ENCODE measurements around the gene NDST1. TPM values are rescaled to one million over a fixed set of nuclear protein-coding genes. Genes with fewer than 3 reads are reported as not detected.

NDST1 gene
- polyA plus RNA-seq, 3 donors = 51.9 to 65.6 (median 55.3) TPM

DNA sequence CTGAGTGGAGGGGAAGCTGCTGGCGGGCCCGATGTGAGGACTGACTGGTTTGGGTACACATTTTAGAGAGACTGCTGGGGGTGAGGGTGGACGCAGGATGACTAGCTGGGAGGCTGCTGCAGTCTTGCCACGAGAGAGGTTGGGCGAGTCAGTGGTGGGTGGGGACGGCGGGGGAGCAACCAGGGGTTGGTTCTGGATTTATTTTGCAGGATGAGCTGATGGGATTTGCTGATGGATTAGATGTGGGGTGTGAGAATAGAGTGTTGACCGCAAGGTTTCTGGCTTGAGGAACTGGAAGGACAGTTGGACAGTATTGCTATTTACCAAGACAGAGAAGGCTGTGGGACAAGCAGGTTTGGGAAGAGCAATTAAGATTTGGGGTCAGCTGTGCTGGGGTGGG, 5.8 kb upstream of the NDST1 start:
- no peak for DNase-seq (ENCODE audit: extremely low read depth in 1 of 11, low read depth in 9 of 11, low spot score in 4 of 11)

DNA sequence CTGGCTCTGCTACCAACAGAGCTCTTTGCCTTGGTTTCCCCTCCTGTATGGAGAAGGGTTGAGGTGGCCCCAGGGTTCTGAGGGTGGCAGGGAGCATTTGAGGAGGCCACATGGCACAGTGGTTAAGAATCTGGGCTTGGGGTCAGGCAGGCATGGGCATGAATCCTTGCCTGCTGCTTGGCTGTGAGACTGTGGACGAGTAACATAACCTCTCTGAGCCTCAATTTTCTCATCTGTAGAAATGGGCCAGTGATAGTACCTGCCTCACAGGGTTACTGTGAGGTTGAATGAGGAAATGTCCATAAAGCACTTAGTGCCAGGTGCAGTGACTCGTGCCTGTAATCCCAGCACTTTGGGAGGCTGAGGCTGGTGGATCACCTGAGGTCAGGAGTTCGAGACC, 5.1 kb upstream of the NDST1 start:
- no peak for DNase-seq (ENCODE audit: extremely low read depth in 1 of 11, low read depth in 9 of 11, low spot score in 4 of 11)

DNA sequence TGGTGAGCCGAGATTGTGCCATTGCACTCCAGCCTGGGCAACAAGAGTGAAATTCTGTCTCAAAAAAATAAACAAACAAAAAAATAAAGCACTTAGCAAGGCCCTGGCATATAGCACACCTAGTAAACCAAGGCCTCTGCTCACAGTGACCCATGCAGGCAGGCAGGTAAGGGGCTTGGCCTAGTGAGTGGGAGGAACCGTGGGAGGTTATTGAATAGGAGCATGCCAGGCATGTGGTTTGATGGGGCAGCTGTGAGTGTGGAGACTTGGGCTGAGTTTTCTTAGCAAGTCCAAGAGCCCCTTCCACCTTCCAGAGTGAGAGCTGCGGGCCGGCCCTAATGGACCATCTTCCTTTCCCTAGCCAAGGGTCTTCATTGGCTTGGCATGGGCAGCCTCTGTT, 4.5 kb upstream of the NDST1 start:
- no peak for DNase-seq (ENCODE audit: extremely low read depth in 1 of 11, low read depth in 9 of 11, low spot score in 4 of 11)

DNA sequence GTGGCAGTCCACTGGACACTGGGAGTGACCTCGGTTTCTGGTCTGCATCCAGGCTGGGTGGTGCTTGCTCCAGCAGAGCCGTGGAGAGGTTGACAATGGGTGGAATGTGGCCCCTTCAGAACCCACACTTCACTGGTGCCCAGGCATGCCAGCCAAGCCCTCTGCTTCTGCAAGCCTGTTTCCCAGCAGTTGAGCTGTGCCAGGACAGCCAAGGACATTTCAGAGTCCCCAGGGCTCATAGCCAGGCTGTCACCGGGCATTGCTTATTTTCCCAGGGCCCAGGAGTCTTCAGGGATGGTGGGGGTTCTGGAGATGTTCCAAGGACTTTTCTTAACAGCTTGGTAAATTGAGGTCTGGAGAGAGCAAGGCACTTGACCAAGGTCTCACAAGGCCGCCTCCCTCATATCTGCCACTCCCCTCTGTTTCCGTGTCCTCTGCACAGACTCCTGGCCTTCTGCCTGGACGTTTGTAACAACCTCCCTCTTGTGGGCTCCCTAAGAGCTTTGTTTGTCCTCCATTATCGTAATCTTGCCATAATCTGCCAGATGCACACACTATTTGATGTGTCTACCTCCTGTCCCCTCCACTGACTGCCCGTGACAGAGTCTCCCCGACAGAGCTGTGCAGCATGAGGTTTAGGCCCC, 3.8 kb upstream of the NDST1 start:
- DNase-seq (ENCODE audit: extremely low read depth in 1 of 11, low read depth in 9 of 11, low spot score in 4 of 11) = no peak

DNA sequence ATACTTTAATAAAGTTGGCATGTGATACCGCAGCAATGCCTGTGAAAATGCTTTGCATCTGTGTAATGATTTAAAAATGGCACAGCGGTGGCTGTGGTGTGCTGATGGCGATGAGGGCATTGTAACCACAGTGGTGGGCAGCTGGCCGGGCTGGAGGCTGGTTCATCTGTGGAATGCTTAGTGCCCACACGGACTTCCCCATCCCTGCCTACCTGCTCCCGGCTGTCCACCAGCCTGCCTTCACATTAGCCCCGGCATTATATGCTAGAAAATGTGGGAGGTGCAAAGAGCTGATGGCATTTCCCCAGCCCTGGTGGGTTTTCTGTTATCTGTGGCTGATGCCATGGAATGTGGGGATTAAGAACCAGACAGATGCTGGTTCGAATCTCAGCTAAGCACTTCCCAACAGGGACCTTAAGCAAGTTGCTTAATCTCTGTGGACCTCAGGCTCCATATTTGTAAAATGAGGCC, 2.9 kb upstream of the NDST1 start:
- no peak for DNase-seq (ENCODE audit: extremely low read depth in 1 of 11, low read depth in 9 of 11, low spot score in 4 of 11)

DNA sequence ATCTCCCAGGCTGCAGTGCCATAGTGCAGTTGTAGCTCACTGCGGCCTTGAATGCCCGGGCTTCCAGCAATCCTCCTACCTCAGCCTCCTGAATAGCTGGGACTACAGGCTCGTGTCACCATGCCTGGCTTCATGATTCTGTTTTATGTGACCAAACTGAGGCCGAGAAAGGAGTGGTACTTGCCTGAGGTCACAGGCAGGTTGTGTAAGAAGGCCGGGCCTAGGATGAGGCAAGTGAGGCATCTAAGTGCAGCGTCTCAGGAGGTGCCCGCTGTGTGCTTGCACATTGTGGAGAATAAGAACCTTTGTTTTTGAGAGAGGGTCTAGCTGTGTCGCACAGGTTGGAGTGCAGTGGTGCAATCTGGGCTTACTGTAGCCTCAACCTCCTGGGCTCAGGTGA, 2.1 kb upstream of the NDST1 start:
- DNase-seq (ENCODE audit: extremely low read depth in 1 of 11, low read depth in 9 of 11, low spot score in 4 of 11) = no peak

DNA sequence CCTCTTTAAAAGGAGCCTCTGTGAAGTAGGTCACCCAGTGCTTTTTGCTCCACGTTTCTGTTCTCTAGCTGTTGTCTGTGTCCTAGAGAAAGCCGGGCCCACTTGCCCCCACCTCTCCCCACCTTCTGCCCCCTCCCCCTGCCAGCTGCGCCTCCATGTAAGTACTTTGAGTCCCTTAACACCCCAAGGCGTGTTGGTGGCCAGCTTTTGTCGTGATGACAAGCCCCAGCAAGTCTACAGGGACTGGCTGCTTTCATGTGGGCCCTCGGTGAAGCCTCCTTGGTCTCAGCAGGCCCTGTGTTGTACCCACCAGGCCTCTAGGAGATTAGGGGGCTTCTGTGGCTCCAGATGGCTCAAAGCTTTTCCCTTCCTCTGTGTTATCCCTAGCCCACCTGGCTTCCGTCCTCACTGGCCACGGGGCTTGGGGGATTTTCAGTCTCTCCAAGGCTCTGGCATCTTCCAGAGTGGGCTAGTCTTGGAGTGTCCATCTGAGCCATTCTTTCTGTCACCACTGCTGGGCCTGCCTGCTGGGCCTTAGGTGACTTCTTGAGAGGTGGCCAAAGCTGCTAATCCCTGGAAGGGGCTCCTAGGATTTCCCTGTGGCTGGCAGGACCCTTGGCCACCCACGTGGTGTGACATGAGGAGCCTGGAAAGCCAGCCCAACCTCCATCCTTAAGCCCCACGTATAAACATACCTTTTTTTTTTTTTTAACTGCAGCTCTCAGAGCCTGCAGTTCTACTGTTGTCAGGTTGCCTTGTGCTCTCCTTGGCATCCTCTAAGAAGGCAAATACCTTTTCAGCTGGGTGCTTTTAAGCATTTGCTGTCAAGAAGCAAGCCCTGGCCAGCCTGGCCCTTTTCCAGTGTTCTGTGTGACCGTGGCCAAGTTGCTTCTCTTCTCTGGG, 1.1 kb upstream of the NDST1 start:
- no peak for DNase-seq (ENCODE audit: extremely low read depth in 1 of 11, low read depth in 9 of 11, low spot score in 4 of 11)

DNA sequence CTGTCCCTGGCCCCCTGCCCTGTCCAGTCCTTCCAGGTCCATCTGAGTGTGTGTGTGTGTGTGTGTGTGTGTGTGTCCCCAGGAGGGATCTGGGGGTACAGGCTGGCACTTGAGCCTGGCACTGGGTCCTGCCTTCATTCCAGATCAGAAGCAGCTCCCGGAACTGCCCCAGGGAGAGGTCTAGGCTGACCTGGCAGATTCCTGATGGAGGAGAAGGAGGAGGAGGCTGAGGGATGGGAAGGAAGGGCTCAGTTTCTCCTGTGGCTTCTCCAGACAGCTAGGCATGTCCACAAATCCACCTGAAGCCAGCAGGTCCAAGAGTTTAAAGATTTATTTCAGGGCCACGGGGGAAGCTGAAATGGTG, 328 bp downstream of the NDST1 start:
- no peak for DNase-seq (ENCODE audit: extremely low read depth in 1 of 11, low read depth in 9 of 11, low spot score in 4 of 11)

DNA sequence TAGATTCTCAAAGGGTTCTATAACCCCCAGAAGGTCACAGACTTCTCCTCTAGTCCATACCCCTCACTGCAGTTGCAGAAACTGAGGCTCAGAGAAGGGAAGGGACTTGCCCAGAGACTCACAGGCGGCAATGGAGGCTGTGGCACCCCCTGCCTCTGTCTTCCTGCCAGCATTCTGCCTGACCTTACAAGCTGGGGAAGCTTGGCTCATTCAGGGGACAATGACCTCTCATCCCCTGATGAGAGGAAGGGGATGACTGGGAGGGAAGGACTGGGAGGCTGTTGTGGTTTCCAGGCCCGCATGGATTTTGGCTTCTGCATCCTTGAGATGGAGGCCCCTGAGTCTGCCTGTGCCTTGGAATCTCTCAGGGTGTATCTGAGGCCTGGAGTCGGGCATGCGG, 897 bp downstream of the NDST1 start:
- DNase-seq (ENCODE audit: extremely low read depth in 1 of 11, low read depth in 9 of 11, low spot score in 4 of 11) = no peak

DNA sequence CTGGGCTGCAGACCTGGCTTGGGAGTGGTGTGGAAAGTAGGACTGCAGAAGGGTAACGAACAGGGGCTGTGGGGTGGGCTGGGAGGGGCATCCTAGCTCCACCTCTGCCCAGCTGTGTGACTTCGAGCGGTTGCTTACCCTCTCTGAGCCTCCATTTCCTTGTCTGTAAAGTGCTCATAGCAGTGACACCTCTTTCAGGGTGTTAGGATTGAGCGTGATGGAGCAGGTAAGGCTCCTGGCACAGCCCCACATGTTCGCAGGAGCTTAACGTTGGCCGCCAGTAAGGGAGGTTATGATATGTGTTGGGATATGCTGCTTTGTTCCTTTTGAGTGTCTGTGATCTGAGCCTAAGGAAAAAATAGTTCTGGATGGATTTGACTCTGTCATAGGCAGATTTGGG, 2.1 kb downstream of the NDST1 start:
- no peak for DNase-seq (ENCODE audit: extremely low read depth in 1 of 11, low read depth in 9 of 11, low spot score in 4 of 11)

DNA sequence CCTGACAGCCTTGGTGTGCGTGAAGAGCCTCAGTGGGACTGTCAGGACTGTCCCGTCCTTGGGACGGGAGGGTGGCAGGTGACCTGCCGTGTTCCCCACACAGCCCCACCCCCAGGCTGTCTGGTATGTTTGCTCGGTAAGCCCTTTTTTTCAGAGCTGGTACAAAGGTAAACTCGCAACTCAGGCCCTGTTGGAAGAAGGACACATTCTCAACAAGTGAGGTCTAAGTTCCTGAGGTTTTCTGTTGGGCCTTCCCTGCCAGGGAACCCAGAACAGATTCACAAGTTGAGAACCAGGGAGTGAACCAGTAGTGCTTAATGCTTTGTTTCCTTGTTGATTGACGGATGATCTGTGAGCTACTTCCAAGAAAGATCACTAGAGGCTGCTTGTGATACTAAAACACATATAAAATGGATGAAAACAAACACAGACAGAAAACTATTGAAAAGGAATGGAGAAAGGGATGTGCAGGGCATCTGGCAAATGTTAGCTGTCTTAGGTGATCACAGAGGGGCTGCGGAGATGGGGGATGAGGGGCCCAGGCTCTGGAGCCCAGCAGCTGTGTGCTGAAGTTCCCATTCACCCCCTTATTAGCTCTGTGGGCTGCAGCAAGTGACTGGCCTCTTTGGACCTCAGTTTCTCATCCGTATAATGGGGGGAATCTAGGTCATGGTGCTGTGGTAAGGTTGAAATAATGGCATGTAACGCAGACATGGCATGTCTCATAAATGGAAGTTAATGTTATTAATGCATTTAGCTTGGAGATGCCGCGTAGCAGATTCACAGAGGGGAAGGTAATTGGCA, 2.7 kb downstream of the NDST1 start:
- no peak for DNase-seq (ENCODE audit: extremely low read depth in 1 of 11, low read depth in 9 of 11, low spot score in 4 of 11)

DNA sequence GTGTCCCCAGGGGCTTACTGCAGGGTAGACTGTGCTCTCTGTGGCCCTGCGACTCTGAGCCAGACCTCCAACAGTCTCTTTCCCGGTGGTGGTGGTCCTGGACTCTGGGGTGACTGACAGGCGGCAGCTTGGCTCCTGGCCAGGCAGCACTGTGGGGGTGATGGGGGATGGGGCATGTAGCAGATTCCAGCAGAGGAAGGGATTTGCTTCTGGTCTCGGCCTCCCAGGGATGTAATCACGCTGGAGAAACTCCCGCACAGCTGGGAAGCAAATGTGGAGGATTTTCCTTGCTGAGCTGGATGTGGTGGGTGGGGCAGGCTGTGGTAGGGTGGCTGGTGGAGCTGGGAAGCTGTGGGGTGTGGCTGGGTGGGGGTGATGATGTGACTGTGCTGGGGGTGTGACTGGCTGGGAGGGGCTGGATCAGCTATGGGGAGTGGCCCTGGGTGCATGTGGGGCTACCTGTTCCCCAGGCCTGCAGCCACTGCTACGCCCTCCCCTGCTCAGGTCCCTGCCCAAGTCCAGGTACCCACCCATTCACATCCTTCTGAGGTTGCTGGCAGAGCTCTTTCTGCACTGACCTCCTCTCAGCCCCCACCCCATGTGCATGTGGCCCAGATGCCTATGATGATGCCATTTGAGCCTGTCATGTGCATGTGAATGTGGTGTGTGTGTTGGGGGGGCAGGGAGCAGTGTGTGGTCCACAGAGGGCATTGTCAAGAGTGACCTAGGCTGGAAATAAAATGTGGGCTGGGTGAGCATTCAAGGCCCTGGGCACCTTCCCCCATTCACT, 3.8 kb downstream of the NDST1 start:
- DNase-seq (ENCODE audit: extremely low read depth in 1 of 11, low read depth in 9 of 11, low spot score in 4 of 11) = no peak

DNA sequence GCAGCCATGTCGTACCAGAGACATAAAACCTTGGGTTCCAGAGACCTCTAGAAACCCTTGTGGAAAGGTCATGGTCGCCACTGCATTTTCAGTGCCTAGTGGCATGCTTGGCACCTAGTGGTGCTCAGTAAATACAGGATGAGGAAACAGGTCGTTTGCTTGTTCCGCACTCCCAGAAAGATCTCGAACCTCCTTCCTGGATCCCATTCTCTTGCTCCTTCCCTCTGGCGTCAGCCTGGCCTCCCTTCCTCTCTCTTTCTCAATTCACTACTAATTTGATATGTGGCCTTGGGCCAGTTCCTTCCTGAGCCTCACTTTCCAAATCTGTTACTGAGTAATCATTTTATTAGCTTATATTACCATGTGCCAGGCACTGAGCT, 4.4 kb downstream of the NDST1 start:
- no peak for DNase-seq (ENCODE audit: extremely low read depth in 1 of 11, low read depth in 9 of 11, low spot score in 4 of 11)

DNA sequence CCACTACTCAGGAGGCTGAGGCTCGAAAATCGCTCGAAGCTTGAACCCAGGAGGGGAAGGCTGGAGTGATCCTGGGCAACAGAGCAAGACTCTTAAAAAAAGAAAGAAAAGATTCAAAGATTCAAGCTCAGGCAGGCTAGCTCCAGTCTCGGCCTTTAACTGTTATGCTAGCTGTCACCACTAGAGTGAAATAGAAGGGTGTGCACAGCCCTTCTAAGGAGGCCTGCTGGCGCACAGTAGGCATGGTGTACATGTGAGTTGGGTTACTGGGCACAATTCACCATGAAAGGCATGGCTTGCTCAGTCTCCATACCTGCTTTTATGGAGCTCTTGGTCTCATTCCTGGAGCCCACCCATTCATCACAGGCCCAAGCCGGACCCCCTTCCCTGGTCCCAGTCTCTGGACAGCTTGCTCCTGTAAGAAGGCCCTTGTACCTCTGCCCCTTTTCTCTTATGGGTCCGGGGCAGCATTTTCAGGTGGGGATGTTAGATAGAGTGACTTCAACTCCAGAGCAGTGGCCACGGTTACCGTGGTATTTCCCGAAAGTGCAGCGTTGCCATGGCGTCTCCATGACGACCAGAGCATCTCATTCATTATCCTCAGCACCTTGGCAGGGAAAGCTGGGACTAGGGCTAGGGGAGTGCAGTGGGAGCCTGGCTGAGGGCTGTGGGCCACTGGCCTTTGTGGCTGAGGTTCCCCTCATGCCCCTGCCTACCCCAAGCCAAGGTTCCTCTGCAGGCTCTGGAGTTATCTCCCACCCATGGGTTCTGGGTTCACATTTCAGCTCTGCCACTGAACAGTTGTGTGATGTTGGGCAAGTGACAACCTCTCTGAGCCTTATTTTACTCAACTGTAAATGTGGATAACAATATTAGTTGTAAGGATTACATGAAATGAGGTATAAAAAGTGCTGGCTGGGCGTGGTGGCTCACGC, 5.7 kb downstream of the NDST1 start:
- no peak for DNase-seq (ENCODE audit: extremely low read depth in 1 of 11, low read depth in 9 of 11, low spot score in 4 of 11)

DNA sequence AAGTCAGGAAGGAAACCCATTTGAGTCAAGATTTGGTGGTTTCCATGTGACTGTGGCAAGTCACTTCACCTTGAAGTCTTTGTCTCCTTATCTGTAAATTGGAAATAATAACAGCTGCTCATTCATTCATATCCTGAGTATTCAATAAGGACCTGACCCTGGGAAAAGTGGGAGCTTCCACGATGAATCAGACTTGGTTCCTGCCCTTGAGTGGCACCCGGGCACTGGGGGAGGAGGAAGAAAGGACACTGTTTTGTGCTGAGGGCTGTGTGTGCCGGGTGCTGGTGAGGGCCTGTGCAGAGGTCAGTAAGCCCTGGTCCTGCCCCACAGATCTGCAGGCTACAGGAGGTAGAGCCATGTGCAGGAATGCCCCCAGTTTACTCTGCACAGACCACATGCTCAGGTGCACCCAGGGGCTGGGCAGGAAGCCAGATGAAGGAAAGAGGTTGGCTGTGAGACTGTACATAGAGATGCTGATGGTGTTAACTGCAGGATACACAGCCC, 6.8 kb downstream of the NDST1 start:
- no peak for DNase-seq (ENCODE audit: extremely low read depth in 1 of 11, low read depth in 9 of 11, low spot score in 4 of 11)

DNA sequence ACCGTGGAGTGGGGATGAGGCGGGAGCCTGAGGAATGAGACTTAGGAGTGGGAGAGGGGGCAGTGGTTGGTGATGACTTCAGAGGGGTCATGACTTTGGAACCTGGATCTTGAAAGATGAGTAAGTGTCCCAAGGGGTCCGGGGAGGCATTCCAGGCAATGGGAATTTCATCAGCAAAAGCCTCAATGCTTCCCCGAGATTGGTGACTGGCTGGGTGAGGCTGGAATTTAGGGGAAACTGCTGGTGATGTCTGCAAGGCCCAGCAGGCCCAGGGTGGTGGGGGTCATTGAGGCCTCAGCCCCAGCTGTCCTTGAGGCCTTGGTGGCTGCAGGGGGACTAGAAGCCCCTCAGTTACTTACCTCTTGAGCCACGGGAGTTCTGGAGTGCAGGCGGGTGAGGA, 7.5 kb downstream of the NDST1 start:
- no peak for DNase-seq (ENCODE audit: extremely low read depth in 1 of 11, low read depth in 9 of 11, low spot score in 4 of 11)

DNA sequence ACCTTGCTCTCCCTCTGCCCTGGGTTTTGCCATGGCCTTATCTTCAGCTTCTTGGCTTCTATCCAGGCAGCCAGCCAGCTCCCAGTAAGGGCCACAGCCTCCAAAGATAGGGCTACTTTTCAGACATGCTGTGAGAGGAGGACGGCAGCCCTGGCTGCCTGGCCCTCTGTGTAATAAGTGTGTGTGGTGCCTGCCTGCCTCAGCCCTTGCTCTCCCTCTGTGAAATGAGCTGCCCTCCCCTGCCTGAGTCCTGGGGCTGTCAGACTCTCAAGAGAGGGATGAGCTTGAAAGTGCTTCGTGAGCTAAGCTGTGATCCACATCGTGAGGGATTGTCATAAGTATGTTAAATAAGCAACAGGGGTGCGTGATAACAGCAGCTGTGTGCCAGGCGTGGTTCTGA, 8.1 kb downstream of the NDST1 start:
- no peak for DNase-seq (ENCODE audit: extremely low read depth in 1 of 11, low read depth in 9 of 11, low spot score in 4 of 11)
